Left lung (tissue), 10 donors: ENCODE data around the gene CPT2. TPM values are rescaled to one million over a fixed set of nuclear protein-coding genes. Genes with fewer than 3 reads are reported as not detected.
A peak's percentile ranks its signal among the peaks of the same experiment; 100 is the strongest.

Experiments used
- ATAC-seq: fragments of 200-7000 bp; cut with Tn5 transposase; one replicate; pipeline ENCODE4 v1.9.1; 2020; ENCODE audit warnings: moderate library complexity
- DNase-seq, 4 donors: peaks; one replicate each; pipeline ENCODE4 v3.0.0-alpha.2; 2013 to 2020
- H3K27ac ChIP-seq, 2 donors: fragments of 200-600 bp; sonication (generic) in 1 of 2; one replicate each; pipeline versions ENCODE4 v1.5.0 to v1.8.0; 2020 to 2021
- H3K27me3 ChIP-seq, 2 donors: fragments of 200-600 bp; sonication (generic) in 1 of 2; one replicate each; pipeline versions ENCODE4 v1.5.0 to v1.8.0; 2020 to 2021
- H3K36me3 ChIP-seq, 2 donors: fragments of 200-600 bp; sonication (generic) in 1 of 2; one replicate each; pipeline versions ENCODE4 v1.5.0 to v1.8.0; 2020 to 2021
- H3K4me1 ChIP-seq, 2 donors: fragments of 200-600 bp; one replicate each; pipeline ENCODE4 v1.8.0; 2021
- H3K4me3 ChIP-seq, 2 donors: fragments of 200-600 bp; sonication (generic) in 1 of 2; one replicate each; pipeline versions ENCODE4 v1.5.0 to v1.8.0; 2020 to 2021; ENCODE audit warnings: mild to moderate bottlenecking in 1 of 2
- H3K9me3 ChIP-seq, 2 donors: fragments of 200-600 bp; sonication (generic) in 1 of 2; one replicate each; pipeline versions ENCODE4 v1.5.0 to v1.8.0; 2020 to 2021
- intact Hi-C, 2 donors: fragments of 100-400 bp; cut with DNase I; formaldehyde crosslinking; loops; one replicate each; pipeline versions ENCODE4 v1.11.2 to v1.14.2; 2022
- polyA plus RNA-seq, 6 donors: library from polyadenylated mRNA; unstranded; fragments of 120-200 nt; gene quantifications; one replicate each; pipeline ENCODE4 v1.2.1, GENCODE V29; 2013; ENCODE audit not compliant: insufficient read length in 6 of 6
- total RNA-seq, 2 donors: library from RNA; stranded (reverse); fragmentation: NEBNext Ultra II Directional; extraction: Animal tissue kit (Norgen Biotek cat#: 25700); gene quantifications; one replicate each; pipeline ENCODE4 v1.2.1, GENCODE V29; 2021
- TF ChIP-seq, protein P1 (sequence below), 2 donors: fragments of 200-600 bp; sonication (generic) in 1 of 2; IDR thresholded peaks; one replicate each; pipeline versions ENCODE4 v1.5.0 to v1.8.0; 2021; ENCODE audit warnings: antibody characterized with exemption in 2 of 2
- donor health status: DM: no; HTN: yes; CAD: no.
- donor health status: DM: no; HTN: no; CAD: no.

Gene CPT2
- total and polyA plus RNA-seq, 8 donors: 16.0 to 31.4 (median 18.3) TPM

DNA sequence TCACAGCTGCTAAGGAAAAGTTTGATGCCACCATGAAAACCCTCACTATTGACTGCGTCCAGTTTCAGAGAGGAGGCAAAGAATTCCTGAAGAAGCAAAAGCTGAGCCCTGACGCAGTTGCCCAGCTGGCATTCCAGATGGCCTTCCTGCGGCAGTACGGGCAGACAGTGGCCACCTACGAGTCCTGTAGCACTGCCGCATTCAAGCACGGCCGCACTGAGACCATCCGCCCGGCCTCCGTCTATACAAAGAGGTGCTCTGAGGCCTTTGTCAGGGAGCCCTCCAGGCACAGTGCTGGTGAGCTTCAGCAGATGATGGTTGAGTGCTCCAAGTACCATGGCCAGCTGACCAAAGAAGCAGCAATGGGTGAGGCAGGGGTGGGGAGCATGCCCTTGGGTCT, 14.3 kb downstream of the CPT2 start:
- ATAC-seq: no peak
- no peak overlapping the region for H3K27ac ChIP-seq
- H3K36me3 ChIP-seq: peaks cover 0 to 96% of the 10 kb centered on the region in 2 donors
- H3K4me3 ChIP-seq: no peak overlapping the region
- H3K9me3 ChIP-seq: peaks cover 0 to 7% of the 10 kb centered on the region in 2 donors
- no peak for DNase-seq
- TF ChIP-seq, protein P1, sequence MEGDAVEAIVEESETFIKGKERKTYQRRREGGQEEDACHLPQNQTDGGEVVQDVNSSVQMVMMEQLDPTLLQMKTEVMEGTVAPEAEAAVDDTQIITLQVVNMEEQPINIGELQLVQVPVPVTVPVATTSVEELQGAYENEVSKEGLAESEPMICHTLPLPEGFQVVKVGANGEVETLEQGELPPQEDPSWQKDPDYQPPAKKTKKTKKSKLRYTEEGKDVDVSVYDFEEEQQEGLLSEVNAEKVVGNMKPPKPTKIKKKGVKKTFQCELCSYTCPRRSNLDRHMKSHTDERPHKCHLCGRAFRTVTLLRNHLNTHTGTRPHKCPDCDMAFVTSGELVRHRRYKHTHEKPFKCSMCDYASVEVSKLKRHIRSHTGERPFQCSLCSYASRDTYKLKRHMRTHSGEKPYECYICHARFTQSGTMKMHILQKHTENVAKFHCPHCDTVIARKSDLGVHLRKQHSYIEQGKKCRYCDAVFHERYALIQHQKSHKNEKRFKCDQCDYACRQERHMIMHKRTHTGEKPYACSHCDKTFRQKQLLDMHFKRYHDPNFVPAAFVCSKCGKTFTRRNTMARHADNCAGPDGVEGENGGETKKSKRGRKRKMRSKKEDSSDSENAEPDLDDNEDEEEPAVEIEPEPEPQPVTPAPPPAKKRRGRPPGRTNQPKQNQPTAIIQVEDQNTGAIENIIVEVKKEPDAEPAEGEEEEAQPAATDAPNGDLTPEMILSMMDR (IDR thresholded peaks at IDR 0.05): no peak
- H3K27me3 ChIP-seq: no peaks in the 10 kb centered on the region
- H3K4me1 ChIP-seq: no peaks in the 10 kb centered on the region
- intact Hi-C loops: no loop called here

DNA sequence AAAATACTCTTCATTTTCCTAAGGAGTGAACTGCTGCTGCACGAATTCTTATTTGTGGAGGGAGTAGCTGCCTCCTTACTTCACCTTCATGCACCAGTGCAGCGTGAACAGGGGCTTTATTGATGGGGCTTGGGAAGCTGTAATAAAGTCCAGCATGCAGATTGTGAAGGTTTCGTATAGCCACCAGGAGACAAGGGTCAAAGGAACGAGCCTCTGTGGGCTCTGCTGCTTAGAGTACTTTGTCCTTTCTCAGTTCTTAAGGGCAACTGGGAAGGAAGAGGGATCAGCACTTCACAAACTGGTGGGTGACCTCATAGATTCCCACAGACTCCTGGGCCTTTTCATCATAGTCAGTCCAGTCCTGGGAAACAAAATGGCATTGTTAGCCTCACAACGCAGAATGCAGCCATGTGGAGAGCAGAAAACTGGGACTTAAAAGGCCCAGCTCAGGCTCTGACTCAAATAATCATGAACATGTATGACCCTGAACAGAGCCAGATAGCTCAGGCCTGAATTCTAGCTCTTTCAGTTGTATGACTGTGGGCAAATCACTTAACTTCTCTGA, 17.8 kb downstream of the CPT2 start:
- ATAC-seq (no peak), DNase-seq (no peak)
- TF ChIP-seq, protein P1 (IDR thresholded peaks at IDR 0.05): no peak
- Histone ChIP-seq H3K9me3 (no peaks in the 10 kb centered on the region), H3K4me3 (no peak overlapping the region), H3K27ac (no peak overlapping the region), H3K4me1 (peaks cover 3 to 13% of the 10 kb centered on the region in 2 donors), H3K27me3 (no peaks in the 10 kb centered on the region), H3K36me3 (peaks cover 0 to 81% of the 10 kb centered on the region in 2 donors)
- intact Hi-C loops: no loop called here

DNA sequence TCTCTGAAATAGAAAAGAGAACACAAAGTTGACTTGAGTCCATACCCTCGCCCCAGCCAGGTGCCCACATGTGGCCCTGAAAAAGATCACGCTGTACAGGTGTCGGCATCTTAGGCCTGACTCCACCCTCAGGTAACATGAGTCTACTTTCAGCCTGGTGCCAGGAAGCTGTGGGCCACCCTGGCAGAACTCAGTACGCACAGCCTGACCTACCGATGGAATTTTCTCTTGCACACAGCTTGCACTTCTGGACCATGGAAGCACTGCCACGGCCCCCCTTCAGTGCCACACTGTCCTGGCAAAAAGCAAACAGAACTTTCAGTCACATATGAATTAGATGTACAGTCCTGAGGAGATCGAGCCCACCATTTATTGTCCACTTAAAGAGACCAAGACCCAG, 21.6 kb downstream of the CPT2 start:
- no peak overlapping the region for H3K27ac ChIP-seq
- ATAC-seq: no peak
- peaks cover 0 to 44% of the 10 kb centered on the region in 2 donors for H3K36me3 ChIP-seq
- no peak for DNase-seq
- H3K4me1 ChIP-seq: peaks cover 4 to 25% of the 10 kb centered on the region in 2 donors
- no peaks in the 10 kb centered on the region for H3K27me3 ChIP-seq
- no peak overlapping the region for H3K4me3 ChIP-seq
- intact Hi-C loops: no loop called here
- no peaks in the 10 kb centered on the region for H3K9me3 ChIP-seq
- TF ChIP-seq, protein P1 (IDR thresholded peaks at IDR 0.05): no peak

DNA sequence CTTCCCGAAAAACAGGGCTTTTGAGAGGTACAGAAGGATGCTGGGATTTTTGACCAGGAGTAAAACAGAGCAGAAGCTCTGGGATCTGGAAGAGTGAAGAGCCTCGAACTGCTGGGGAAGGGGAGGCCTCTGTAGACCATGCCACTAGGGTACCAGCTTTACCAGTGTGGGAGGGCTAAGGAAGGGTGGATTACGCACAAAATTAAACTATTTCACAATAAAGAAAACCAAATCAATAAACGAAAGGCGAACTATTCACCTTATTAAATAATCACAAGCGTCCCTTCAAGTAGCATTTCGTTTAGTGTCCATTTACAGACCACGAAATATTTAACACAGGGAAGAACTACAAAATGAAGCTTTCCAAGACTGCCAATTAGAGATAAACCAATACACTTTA, 23.1 kb downstream of the CPT2 start:
- TF ChIP-seq, protein P1 (IDR thresholded peaks at IDR 0.05): no peak
- DNase-seq: no peak
- H3K9me3 ChIP-seq: no peaks in the 10 kb centered on the region

DNA sequence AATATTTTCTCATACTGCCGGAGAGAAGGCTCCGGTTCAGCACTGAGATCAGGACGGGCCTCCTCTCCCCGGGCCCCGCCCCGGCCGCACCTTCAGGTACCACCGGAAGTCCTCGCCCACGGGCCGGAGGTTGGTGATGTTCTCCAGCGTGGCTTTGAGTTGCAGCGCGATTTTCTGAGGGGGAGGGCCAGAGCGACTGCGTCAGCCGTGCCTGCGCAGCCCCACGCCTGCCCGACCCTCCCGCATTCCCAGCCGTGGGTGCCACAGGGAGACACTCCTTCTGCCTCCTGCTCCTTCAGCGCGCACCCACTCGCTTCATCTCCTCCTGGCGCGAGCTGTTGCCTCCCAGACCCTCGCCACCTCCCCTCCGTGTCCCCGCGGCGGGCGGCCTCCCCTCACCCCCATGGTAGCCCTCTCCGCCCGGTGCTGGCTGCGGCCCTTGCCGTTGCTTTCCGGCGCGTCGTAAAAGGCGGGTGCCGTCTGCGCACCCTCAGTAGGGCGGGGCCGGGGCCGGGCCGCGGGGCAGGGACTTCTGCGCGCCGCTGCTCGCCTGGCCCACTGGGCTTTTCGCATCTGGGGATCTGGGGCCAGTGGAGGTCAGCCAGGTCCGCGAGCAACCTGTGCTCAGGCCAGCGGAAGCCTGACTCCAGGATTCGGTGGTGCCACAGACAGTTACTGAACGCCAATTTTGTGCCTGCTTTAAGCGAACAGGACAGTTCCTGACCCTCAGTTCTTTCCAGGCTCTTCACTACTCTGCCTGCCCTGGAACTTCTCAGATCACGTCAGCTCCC, 23.7 kb downstream of the CPT2 start, which contains the start of gene CZIB:
Gene CZIB (minus strand): TSS at position 464 of the 791 bp plus-strand sequence. CDS start 59 bp downstream, at position 405.
- H3K36me3 ChIP-seq: peaks cover 0 to 23% of the 10 kb centered on the region in 2 donors
- TF ChIP-seq, protein P1 (IDR thresholded peaks at IDR 0.05): no peak
- H3K4me3 ChIP-seq: peak within 1 kb of the TSS; percentile 80 to 86
- no peaks in the 10 kb centered on the region for H3K9me3 ChIP-seq
- intact Hi-C loops: no loop called here
- H3K27ac ChIP-seq: peak within 1 kb of the TSS; percentile 93 to 96
- H3K4me1 ChIP-seq: peaks cover 4 to 25% of the 10 kb centered on the region in 2 donors
- ATAC-seq (peak; percentile 99), DNase-seq (peak; percentile 93 to 99 (median 94))
- no peaks in the 10 kb centered on the region for H3K27me3 ChIP-seq

More for the DNA sequence above, 23.1 kb downstream of the CPT2 start:
- no peaks in the 10 kb centered on the region for H3K27me3 ChIP-seq
- peak overlapping the region; percentile 80 to 86 for H3K4me3 ChIP-seq
- no peak for ATAC-seq
- intact Hi-C loops: no loop called here
- H3K27ac ChIP-seq: peak overlapping the region; percentile 93 to 96
- peaks cover 0 to 28% of the 10 kb centered on the region in 2 donors for H3K36me3 ChIP-seq
- peaks cover 4 to 25% of the 10 kb centered on the region in 2 donors for H3K4me1 ChIP-seq
